H9 (cell line): ENCODE measurements around the gene WLS. TPM values are rescaled to one million over a fixed set of nuclear protein-coding genes. Genes with fewer than 3 reads are reported as not detected.

ENCODE experiments used
- DNase-seq: peaks from one replicate; pipeline ENCODE4 v3.0.0-alpha.2; 2017
- H2AFZ ChIP-seq: one replicate; pipeline ENCODE4 v1.6.1; 2013; ENCODE audit warnings: mild to moderate bottlenecking, low read length, control low read depth, moderate library complexity
- H2AK5ac ChIP-seq: 2 replicates; pipeline ENCODE4 v1.6.1; 2013; ENCODE audit warnings: low read length, control low read depth, mixed read lengths; ENCODE audit not compliant: insufficient read length
- H2BK120ac ChIP-seq: one replicate; pipeline ENCODE4 v1.6.1; 2013; ENCODE audit warnings: low read depth, mild to moderate bottlenecking, low read length, control low read depth, inconsistent platforms; ENCODE audit not compliant: poor library complexity, severe bottlenecking
- H2BK12ac ChIP-seq: 2 replicates; pipeline ENCODE4 v1.6.1; 2013; ENCODE audit warnings: low read length, control low read depth, mixed read lengths, low read depth; ENCODE audit not compliant: insufficient read length
- H2BK15ac ChIP-seq: 2 replicates; pipeline ENCODE4 v1.6.1; 2013; ENCODE audit warnings: low read depth, low read length, control low read depth
- H2BK20ac ChIP-seq: one replicate; pipeline ENCODE4 v1.6.1; 2013; ENCODE audit warnings: low read depth, mild to moderate bottlenecking, low read length, control low read depth, inconsistent platforms; ENCODE audit not compliant: poor library complexity, severe bottlenecking
- H2BK5ac ChIP-seq: 2 replicates; pipeline ENCODE4 v1.6.1; 2013; ENCODE audit warnings: low read length, control low read depth, mixed read lengths; ENCODE audit not compliant: insufficient read length
- H3K14ac ChIP-seq: 2 replicates; pipeline ENCODE4 v1.6.1; 2013; ENCODE audit warnings: low read length, control low read depth; ENCODE audit not compliant: insufficient read depth
- H3K18ac ChIP-seq: 2 replicates; pipeline ENCODE4 v1.6.1; 2013; ENCODE audit warnings: low read depth, mild to moderate bottlenecking, mixed read lengths, low read length, control low read depth; ENCODE audit not compliant: insufficient read length
- H3K23ac ChIP-seq: 2 replicates; pipeline ENCODE4 v1.6.1; 2013; ENCODE audit warnings: low read length, control low read depth, mixed read lengths, low read depth; ENCODE audit not compliant: insufficient read length
- H3K23me2 ChIP-seq: 2 replicates; pipeline ENCODE4 v1.6.1; 2013; ENCODE audit warnings: low read depth, mild to moderate bottlenecking, mixed read lengths, low read length, control low read depth; ENCODE audit not compliant: insufficient read length, poor library complexity, severe bottlenecking
- H3K27ac ChIP-seq: 2 replicates; pipeline ENCODE4 v1.5.1; 2013; ENCODE audit warnings: low read length, control low read depth, mixed read lengths, low read depth; ENCODE audit not compliant: insufficient read length
- H3K27me3 ChIP-seq: 2 replicates; pipeline ENCODE4 v1.6.1; 2013; ENCODE audit warnings: low read length, control low read depth, inconsistent platforms; ENCODE audit not compliant: insufficient read depth
- H3K4ac ChIP-seq: 2 replicates; pipeline ENCODE4 v1.6.1; 2013; ENCODE audit warnings: low read depth, mild to moderate bottlenecking, control low read depth, inconsistent platforms, low read length, moderate library complexity
- H3K4me1 ChIP-seq: 2 replicates; pipeline ENCODE4 v1.6.1; 2013; ENCODE audit warnings: low read length, control low read depth, inconsistent platforms; ENCODE audit not compliant: insufficient read depth
- H3K4me2 ChIP-seq: 2 replicates; pipeline ENCODE4 v1.6.1; 2013; ENCODE audit warnings: low read length, control low read depth, mixed read lengths; ENCODE audit not compliant: insufficient read length, insufficient read depth
- H3K56ac ChIP-seq: 2 replicates; pipeline ENCODE4 v1.6.1; 2013; ENCODE audit warnings: low read depth, mild to moderate bottlenecking, mixed read lengths, low read length, control low read depth; ENCODE audit not compliant: insufficient read length
- H3K79me1 ChIP-seq: 2 replicates; pipeline ENCODE4 v1.6.1; 2013; ENCODE audit warnings: low read depth, mild to moderate bottlenecking, moderate library complexity, low read length, control low read depth, inconsistent platforms; ENCODE audit not compliant: insufficient read depth, poor library complexity, severe bottlenecking
- H3K79me2 ChIP-seq: 2 replicates; pipeline ENCODE4 v1.6.1; 2013; ENCODE audit warnings: low read length, control low read depth, inconsistent platforms; ENCODE audit not compliant: insufficient read depth
- H3K9ac ChIP-seq: 2 replicates; pipeline ENCODE4 v1.6.1; 2013; ENCODE audit warnings: low read length, control low read depth, mixed read lengths; ENCODE audit not compliant: insufficient read length; ENCODE audit errors: extremely low read depth
- H3K9me3 ChIP-seq: one replicate; pipeline ENCODE4 v1.6.1; 2013; ENCODE audit warnings: low read depth, low read length, inconsistent platforms; ENCODE audit not compliant: control insufficient read depth
- H3T11ph ChIP-seq: one replicate; pipeline ENCODE4 v1.6.1; 2013; ENCODE audit warnings: mild to moderate bottlenecking, low read length, control low read depth, inconsistent platforms
- H4K20me1 ChIP-seq: one replicate; pipeline ENCODE4 v1.6.1; 2013; ENCODE audit not compliant: control insufficient read depth, insufficient read length, insufficient read depth
- H4K5ac ChIP-seq: 2 replicates; pipeline ENCODE4 v1.6.1; 2013; ENCODE audit warnings: low read depth, mild to moderate bottlenecking, mixed read lengths, low read length, control low read depth; ENCODE audit not compliant: insufficient read length
- H4K8ac ChIP-seq: replicated peaks from 2 replicates; pipeline ENCODE4 v1.6.1; 2013; ENCODE audit warnings: low read length, control low read depth, mixed read lengths, low read depth; ENCODE audit not compliant: insufficient read length
- H4K91ac ChIP-seq: 2 replicates; pipeline ENCODE4 v1.6.1; 2013; ENCODE audit warnings: low read depth, mild to moderate bottlenecking, moderate library complexity, mixed read lengths, low read length, control low read depth; ENCODE audit not compliant: insufficient read length
- H3K27ac Mint-ChIP-seq, 3 experiments: 2 replicates in 2 of 3; 3 replicates in 1 of 3; pipeline ENCODE4 v1.8.0; 2020 to 2021; ENCODE audit warnings: mixed read lengths in 3 of 3, mild to moderate bottlenecking in 1 of 3, moderate library complexity in 1 of 3
- H3K27me3 Mint-ChIP-seq: 2 replicates; pipeline ENCODE4 v1.8.0; 2021; ENCODE audit warnings: low read depth, mild to moderate bottlenecking, moderate library complexity, mixed read lengths
- H3K36me3 Mint-ChIP-seq, 3 experiments: 2 replicates in 2 of 3; 3 replicates in 1 of 3; pipeline ENCODE4 v1.8.0; 2020 to 2021; ENCODE audit warnings: low read depth in 3 of 3, mixed read lengths in 3 of 3; ENCODE audit not compliant: insufficient read depth in 1 of 3
- H3K4me1 Mint-ChIP-seq, 2 experiments: 2 replicates each; pipeline ENCODE4 v1.8.0; 2020; ENCODE audit warnings: mixed read lengths in 2 of 2
- H3K4me3 Mint-ChIP-seq, 2 experiments: 2 replicates in 1 of 2; 3 replicates in 1 of 2; pipeline ENCODE4 v1.8.0; 2020 to 2021; ENCODE audit warnings: mild to moderate bottlenecking in 2 of 2, mixed read lengths in 2 of 2, moderate library complexity in 1 of 2
- H3K9me3 Mint-ChIP-seq, 2 experiments: 2 replicates in 1 of 2; 3 replicates in 1 of 2; pipeline ENCODE4 v1.8.0; 2020; ENCODE audit warnings: mild to moderate bottlenecking in 2 of 2, mixed read lengths in 2 of 2, moderate library complexity in 1 of 2
- WGBS: extraction: QIAGEN DNeasy Blood & Tissue Kit; methylation state at CpG from one replicate; pipeline ENCODE4 v1.1.7; 2013; ENCODE audit warnings: missing lambda C conversion rate, low lambda C conversion rate, mixed read lengths; ENCODE audit not compliant: insufficient read length; ENCODE audit errors: extremely low coverage; 5-methylcytosine and 5-hydroxymethylcytosine counted together
- total RNA-seq: library from RNA; stranded (reverse); gene quantifications from 2 replicates; pipeline ENCODE4 v1.2.1, GENCODE V29; 2021
- TF ChIP-seq, protein P1 (sequence below): fragments of 200-600 bp; sonication (generic); conservative IDR thresholded peaks from 3 replicates; pipeline ENCODE4 v1.8.0; 2021; ENCODE audit warnings: antibody characterized with exemption, mild to moderate bottlenecking

The WLS gene
- total RNA-seq, 1 experiment from 2014 or later = 0.94 TPM

- H3K4me1 ChIP-seq = no peaks in the 10 kb centered on the region
- no peaks in the 10 kb centered on the region for H4K20me1 ChIP-seq
- no peak overlapping the region for H3K4me2 ChIP-seq
- no peak overlapping the region for H3K23ac ChIP-seq
- no peaks in the 10 kb centered on the region; the same call in 1 of the 2 replicates for H3K27me3 ChIP-seq
- no peak overlapping the region for H2BK12ac ChIP-seq
- no peak overlapping the region for H3K9ac ChIP-seq
- WGBS = no CpG with 5 or more reads among the region's 5 CpGs
- no peak overlapping the region for H2BK120ac ChIP-seq
- H3K79me1 ChIP-seq = no peaks in the 10 kb centered on the region
- H2AK5ac ChIP-seq = no peak overlapping the region
- Mint-ChIP-seq H3K4me3 (no peak overlapping the region), H3K27ac (no peak overlapping the region), H3K36me3 (no peaks in the 10 kb centered on the region), H3K4me1 (peaks cover 9 to 17% of the 10 kb centered on the region in 2 experiments), H3K27me3 (peaks cover 67% of the 10 kb centered on the region), H3K9me3 (no peaks in the 10 kb centered on the region; a peak in 1 of 5 replicates)
- no peak overlapping the region for H4K8ac ChIP-seq
- no peaks in the 10 kb centered on the region for H3K79me2 ChIP-seq
- H2BK15ac ChIP-seq = no peak overlapping the region
- DNase-seq = no peak
- H2BK5ac ChIP-seq = no peak overlapping the region
- H2AFZ ChIP-seq = no peak overlapping the region
- no peak overlapping the region for H4K91ac ChIP-seq
- no peak overlapping the region for H3K56ac ChIP-seq
- no peak overlapping the region for H3K27ac ChIP-seq
- H3K9me3 ChIP-seq = no peaks in the 10 kb centered on the region
- H4K5ac ChIP-seq = no peak overlapping the region
- H2BK20ac ChIP-seq = no peak overlapping the region
- no peak overlapping the region for H3K4ac ChIP-seq
- no peak overlapping the region for H3T11ph ChIP-seq
- TF ChIP-seq, protein P1, sequence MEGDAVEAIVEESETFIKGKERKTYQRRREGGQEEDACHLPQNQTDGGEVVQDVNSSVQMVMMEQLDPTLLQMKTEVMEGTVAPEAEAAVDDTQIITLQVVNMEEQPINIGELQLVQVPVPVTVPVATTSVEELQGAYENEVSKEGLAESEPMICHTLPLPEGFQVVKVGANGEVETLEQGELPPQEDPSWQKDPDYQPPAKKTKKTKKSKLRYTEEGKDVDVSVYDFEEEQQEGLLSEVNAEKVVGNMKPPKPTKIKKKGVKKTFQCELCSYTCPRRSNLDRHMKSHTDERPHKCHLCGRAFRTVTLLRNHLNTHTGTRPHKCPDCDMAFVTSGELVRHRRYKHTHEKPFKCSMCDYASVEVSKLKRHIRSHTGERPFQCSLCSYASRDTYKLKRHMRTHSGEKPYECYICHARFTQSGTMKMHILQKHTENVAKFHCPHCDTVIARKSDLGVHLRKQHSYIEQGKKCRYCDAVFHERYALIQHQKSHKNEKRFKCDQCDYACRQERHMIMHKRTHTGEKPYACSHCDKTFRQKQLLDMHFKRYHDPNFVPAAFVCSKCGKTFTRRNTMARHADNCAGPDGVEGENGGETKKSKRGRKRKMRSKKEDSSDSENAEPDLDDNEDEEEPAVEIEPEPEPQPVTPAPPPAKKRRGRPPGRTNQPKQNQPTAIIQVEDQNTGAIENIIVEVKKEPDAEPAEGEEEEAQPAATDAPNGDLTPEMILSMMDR = no peak
- H3K23me2 ChIP-seq = no peaks in the 10 kb centered on the region
- no peak overlapping the region for H3K18ac ChIP-seq
- H3K14ac ChIP-seq = no peak overlapping the region
These were observed 10.3 kb downstream of the WLS start for GRCh38 chr1:68221980-68222373.
